GM23338 (cell line): ENCODE measurements around the gene SLC8B1. TPM values are rescaled to one million over a fixed set of nuclear protein-coding genes. Genes with fewer than 3 reads are reported as not detected.
A peak's percentile ranks its signal among the peaks of the same experiment; 100 is the strongest.

Experiments
- ATAC-seq: fragments of 200-7000 bp; cut with Tn5 transposase; 3 replicates; pipeline ENCODE4 v1.9.1; 2020
- DNase-seq: peaks from one replicate; pipeline ENCODE4 v3.0.0-alpha.2; 2015; ENCODE audit warnings: low spot score
- H2AFZ ChIP-seq: fragments of 200-600 bp; sonication (generic); 2 replicates; pipeline ENCODE4 v1.8.0; 2016; ENCODE audit warnings: antibody characterized with exemption, mild to moderate bottlenecking, moderate library complexity
- H3F3A ChIP-seq: fragments of 200-600 bp; sonication (generic); replicated peaks from 2 replicates; pipeline ENCODE4 v1.8.0; 2017; ENCODE audit warnings: antibody characterized with exemption, mixed run types, low read depth
- H3K27ac ChIP-seq: fragments of 200-600 bp; sonication (generic); 2 replicates; pipeline ENCODE4 v1.6.1; 2016; ENCODE audit warnings: low read depth
- H3K27me3 ChIP-seq: fragments of 200-600 bp; sonication (generic); 2 replicates; pipeline ENCODE4 v1.8.0; 2016; ENCODE audit warnings: mild to moderate bottlenecking, mixed run types, moderate library complexity; ENCODE audit not compliant: insufficient read depth
- H3K36me3 ChIP-seq: fragments of 200-600 bp; sonication (generic); 2 replicates; pipeline ENCODE4 v1.8.0; 2016; ENCODE audit warnings: mild to moderate bottlenecking; ENCODE audit not compliant: insufficient read depth
- H3K4me1 ChIP-seq: fragments of 200-600 bp; sonication (generic); 2 replicates; pipeline ENCODE4 v1.8.0; 2016; ENCODE audit warnings: mild to moderate bottlenecking, moderate library complexity; ENCODE audit not compliant: insufficient read depth
- H3K4me2 ChIP-seq: fragments of 200-600 bp; sonication (generic); 2 replicates; pipeline ENCODE4 v1.7.1; 2017; ENCODE audit warnings: mixed run types
- H3K4me3 ChIP-seq: fragments of 200-600 bp; sonication (generic); 2 replicates; pipeline ENCODE4 v1.6.1; 2016; ENCODE audit warnings: mixed run types
- H3K79me2 ChIP-seq: fragments of 200-600 bp; sonication (generic); replicated peaks from 2 replicates; pipeline ENCODE4 v1.8.0; 2017; ENCODE audit warnings: mild to moderate bottlenecking; ENCODE audit not compliant: insufficient read depth
- H3K9me2 ChIP-seq: fragments of 200-600 bp; sonication (generic); 2 replicates; pipeline ENCODE4 v1.8.0; 2017; ENCODE audit not compliant: insufficient read depth
- H4K20me1 ChIP-seq: fragments of 200-600 bp; sonication (generic); replicated peaks from 2 replicates; pipeline ENCODE4 v1.8.0; 2017; ENCODE audit warnings: mild to moderate bottlenecking; ENCODE audit not compliant: insufficient read depth
- H3K27ac Mint-ChIP-seq: 2 replicates; pipeline ENCODE4 v1.8.0; 2020; ENCODE audit warnings: inconsistent platforms, mild to moderate bottlenecking, moderate library complexity, mixed read lengths
- H3K27me3 Mint-ChIP-seq: 3 replicates; pipeline ENCODE4 v1.8.0; 2022; ENCODE audit warnings: low read depth, mild to moderate bottlenecking, moderate library complexity, mixed read lengths, inconsistent platforms; ENCODE audit not compliant: insufficient read depth, poor library complexity
- H3K36me3 Mint-ChIP-seq: 3 replicates; pipeline ENCODE4 v1.8.0; 2021; ENCODE audit warnings: low read depth, mild to moderate bottlenecking, inconsistent platforms, moderate library complexity, mixed read lengths
- H3K4me1 Mint-ChIP-seq: 3 replicates; pipeline ENCODE4 v1.8.0; 2020; ENCODE audit warnings: mild to moderate bottlenecking, inconsistent platforms, mixed read lengths
- H3K4me3 Mint-ChIP-seq: 3 replicates; pipeline ENCODE4 v1.8.0; 2021; ENCODE audit warnings: moderate library complexity, mild to moderate bottlenecking, inconsistent platforms, mixed read lengths
- H3K9me3 Mint-ChIP-seq: 3 replicates; pipeline ENCODE4 v1.8.0; 2020; ENCODE audit warnings: moderate library complexity, mild to moderate bottlenecking, inconsistent platforms, mixed read lengths
- CREB1 ChIP-seq: fragments of 250-450 bp; sonication (Bioruptor Pico); IDR thresholded peaks from 2 replicates; pipeline ENCODE4 v1.5.0; 2020; ENCODE audit warnings: low read depth, mild to moderate bottlenecking, moderate library complexity
- EZH2 ChIP-seq: fragments of 200-600 bp; sonication (generic); IDR thresholded peaks from one replicate; pipeline ENCODE4 v1.8.0; 2017; ENCODE audit warnings: antibody characterized with exemption, mild to moderate bottlenecking, low read depth; ENCODE audit not compliant: unreplicated experiment
- EZH2phosphoT487 ChIP-seq: fragments of 200-600 bp; sonication (generic); IDR thresholded peaks from one replicate; pipeline ENCODE4 v1.8.1; 2018; ENCODE audit warnings: antibody characterized with exemption; ENCODE audit not compliant: unreplicated experiment
- JUNB ChIP-seq: IDR thresholded peaks from one replicate; pipeline ENCODE4 v1.6.1; 2016; ENCODE audit warnings: antibody characterized with exemption; ENCODE audit not compliant: unreplicated experiment
- NANOG ChIP-seq: IDR thresholded peaks from 2 replicates; pipeline ENCODE4 v1.6.1; 2016; ENCODE audit warnings: antibody characterized with exemption, borderline replicate concordance
- POLR2AphosphoS5 ChIP-seq: IDR thresholded peaks from 2 replicates; pipeline ENCODE4 v1.6.1; 2016; ENCODE audit warnings: antibody characterized with exemption, low read depth
- STAT1 ChIP-seq: IDR thresholded peaks from one replicate; pipeline ENCODE4 v1.6.1; 2016; ENCODE audit warnings: antibody characterized with exemption; ENCODE audit not compliant: unreplicated experiment
- ZNF114 ChIP-seq: fragments of 250-450 bp; sonication (Bioruptor Pico); IDR thresholded peaks from 2 replicates; pipeline ENCODE4 v1.5.0; 2020; ENCODE audit warnings: mild to moderate bottlenecking, moderate library complexity
- ZNF331 ChIP-seq: fragments of 250-450 bp; sonication (Bioruptor Pico); IDR thresholded peaks from 2 replicates; pipeline ENCODE4 v1.5.0; 2020; ENCODE audit warnings: low read depth, mild to moderate bottlenecking, moderate library complexity
- polyA plus RNA-seq: library from polyadenylated mRNA; unstranded; fragments of >200 nt; fragmentation: Nextera tagmentation; extraction: Ambion mirVana; gene quantifications from 2 replicates; pipeline ENCODE4 v1.2.1, GENCODE V29; 2016
- total RNA-seq: library from RNA; depleted of rRNA; stranded (reverse); fragments of >200 nt; shearing (Covaris generic); gene quantifications from 2 replicates; pipeline ENCODE4 v1.2.3, GENCODE V29; 2014
- TF ChIP-seq, protein P1 (sequence below): IDR thresholded peaks from 2 replicates; pipeline ENCODE4 v1.6.1; 2016; ENCODE audit warnings: antibody characterized with exemption
- TF ChIP-seq, protein P2 (sequence below), 2 experiments: fragments of 200-600 bp in 1 of 2; sonication (generic) in 1 of 2; conservative IDR thresholded peaks; 2 replicates each; pipeline versions ENCODE4 v1.5.1 to v1.6.1; 2016 to 2017; ENCODE audit warnings: antibody characterized with exemption in 2 of 2, low read depth in 2 of 2, mild to moderate bottlenecking in 2 of 2, moderate library complexity in 1 of 2
- TF ChIP-seq, protein P3 (sequence below): fragments of 250-450 bp; sonication (Bioruptor Pico); IDR thresholded peaks from 2 replicates; pipeline ENCODE4 v1.5.0; 2020; ENCODE audit warnings: mild to moderate bottlenecking, moderate library complexity

Gene SLC8B1
- total and polyA plus RNA-seq, 2 experiments from 2014 or later: 6.0 to 8.9 TPM

DNA sequence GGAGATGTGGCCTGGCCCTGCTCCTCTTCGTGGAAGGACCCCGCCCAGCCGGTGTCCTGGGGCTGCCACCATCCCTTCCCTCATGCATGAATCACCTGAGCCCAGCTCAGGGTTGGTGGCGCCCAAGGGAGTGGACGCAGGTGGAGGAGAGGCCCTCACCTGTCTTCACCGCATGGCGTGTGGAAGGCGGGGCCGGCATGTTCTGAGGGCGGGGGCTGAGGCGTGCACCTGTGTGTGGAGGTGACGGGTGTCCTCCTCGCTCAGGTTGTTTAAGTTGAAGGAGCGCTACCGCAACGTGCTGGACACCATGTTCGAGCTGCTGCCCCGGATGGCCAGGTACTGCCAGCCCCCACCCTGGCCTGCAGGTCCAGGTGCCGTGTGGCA lies 47.0 kb downstream of the SLC8B1 start (continued):
- TF ChIP-seq ZNF114 (CRISPR knock-in tag): no peak
- no peak for TF ChIP-seq POLR2AphosphoS5
- no peak for TF ChIP-seq NANOG
- no peak for TF ChIP-seq EZH2
- no peak for TF ChIP-seq ZNF331
- TF ChIP-seq, protein P1, sequence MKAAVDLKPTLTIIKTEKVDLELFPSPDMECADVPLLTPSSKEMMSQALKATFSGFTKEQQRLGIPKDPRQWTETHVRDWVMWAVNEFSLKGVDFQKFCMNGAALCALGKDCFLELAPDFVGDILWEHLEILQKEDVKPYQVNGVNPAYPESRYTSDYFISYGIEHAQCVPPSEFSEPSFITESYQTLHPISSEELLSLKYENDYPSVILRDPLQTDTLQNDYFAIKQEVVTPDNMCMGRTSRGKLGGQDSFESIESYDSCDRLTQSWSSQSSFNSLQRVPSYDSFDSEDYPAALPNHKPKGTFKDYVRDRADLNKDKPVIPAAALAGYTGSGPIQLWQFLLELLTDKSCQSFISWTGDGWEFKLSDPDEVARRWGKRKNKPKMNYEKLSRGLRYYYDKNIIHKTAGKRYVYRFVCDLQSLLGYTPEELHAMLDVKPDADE: no peak

DNA sequence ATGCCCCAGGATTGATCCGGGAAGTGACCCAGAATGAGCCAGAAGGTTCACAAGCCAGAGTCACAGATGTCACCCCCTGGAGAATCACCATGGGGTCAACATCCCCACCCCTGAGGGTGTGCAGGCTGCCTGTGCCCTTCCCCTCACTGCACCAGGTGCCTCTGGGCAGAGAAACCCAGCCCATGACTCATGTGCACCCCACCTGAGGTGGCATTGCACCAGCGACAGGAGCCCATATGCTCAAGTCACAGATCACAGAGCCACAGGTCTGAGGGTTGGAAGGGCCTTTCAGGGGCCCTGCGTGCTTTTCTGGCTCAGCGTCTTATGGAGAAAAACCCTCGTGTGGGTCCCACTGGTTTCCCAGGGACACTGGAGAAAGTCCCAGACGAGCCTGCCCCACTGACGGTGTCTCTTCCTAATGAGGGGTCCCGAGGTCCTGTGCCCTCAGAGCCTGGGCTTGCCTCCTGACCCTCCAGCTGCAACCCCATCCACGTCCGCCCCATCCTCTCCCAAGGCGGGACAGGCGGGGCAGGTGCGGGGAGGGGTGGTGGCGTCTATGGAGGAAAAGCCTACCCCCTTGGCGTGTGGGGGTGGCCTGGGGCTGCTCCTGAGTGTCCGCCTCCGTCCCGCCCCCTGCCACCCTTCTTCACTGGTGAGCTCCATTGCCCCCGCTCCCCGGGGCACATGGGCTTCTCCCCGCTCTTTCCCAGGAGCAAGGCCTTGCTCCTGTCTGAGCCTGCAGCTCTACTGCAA lies 47.6 kb downstream of the SLC8B1 start:
- peak overlapping the region; percentile 47; the same call in 1 of the 2 replicates for H3K27ac Mint-ChIP-seq
- TF ChIP-seq, protein P1: no peak
- no peak for TF ChIP-seq ZNF114 (CRISPR knock-in tag)
- no peak for TF ChIP-seq JUNB
- no peak for TF ChIP-seq NANOG
- no peak for TF ChIP-seq EZH2phosphoT487
- TF ChIP-seq STAT1: no peak
- TF ChIP-seq, protein P2, sequence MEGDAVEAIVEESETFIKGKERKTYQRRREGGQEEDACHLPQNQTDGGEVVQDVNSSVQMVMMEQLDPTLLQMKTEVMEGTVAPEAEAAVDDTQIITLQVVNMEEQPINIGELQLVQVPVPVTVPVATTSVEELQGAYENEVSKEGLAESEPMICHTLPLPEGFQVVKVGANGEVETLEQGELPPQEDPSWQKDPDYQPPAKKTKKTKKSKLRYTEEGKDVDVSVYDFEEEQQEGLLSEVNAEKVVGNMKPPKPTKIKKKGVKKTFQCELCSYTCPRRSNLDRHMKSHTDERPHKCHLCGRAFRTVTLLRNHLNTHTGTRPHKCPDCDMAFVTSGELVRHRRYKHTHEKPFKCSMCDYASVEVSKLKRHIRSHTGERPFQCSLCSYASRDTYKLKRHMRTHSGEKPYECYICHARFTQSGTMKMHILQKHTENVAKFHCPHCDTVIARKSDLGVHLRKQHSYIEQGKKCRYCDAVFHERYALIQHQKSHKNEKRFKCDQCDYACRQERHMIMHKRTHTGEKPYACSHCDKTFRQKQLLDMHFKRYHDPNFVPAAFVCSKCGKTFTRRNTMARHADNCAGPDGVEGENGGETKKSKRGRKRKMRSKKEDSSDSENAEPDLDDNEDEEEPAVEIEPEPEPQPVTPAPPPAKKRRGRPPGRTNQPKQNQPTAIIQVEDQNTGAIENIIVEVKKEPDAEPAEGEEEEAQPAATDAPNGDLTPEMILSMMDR (conservative IDR thresholded peaks at IDR 0.05; ENCODE audit: low read depth in 2 of 2): no peak
- no peak for TF ChIP-seq CREB1 (CRISPR knock-in tag)
- TF ChIP-seq, protein P3, sequence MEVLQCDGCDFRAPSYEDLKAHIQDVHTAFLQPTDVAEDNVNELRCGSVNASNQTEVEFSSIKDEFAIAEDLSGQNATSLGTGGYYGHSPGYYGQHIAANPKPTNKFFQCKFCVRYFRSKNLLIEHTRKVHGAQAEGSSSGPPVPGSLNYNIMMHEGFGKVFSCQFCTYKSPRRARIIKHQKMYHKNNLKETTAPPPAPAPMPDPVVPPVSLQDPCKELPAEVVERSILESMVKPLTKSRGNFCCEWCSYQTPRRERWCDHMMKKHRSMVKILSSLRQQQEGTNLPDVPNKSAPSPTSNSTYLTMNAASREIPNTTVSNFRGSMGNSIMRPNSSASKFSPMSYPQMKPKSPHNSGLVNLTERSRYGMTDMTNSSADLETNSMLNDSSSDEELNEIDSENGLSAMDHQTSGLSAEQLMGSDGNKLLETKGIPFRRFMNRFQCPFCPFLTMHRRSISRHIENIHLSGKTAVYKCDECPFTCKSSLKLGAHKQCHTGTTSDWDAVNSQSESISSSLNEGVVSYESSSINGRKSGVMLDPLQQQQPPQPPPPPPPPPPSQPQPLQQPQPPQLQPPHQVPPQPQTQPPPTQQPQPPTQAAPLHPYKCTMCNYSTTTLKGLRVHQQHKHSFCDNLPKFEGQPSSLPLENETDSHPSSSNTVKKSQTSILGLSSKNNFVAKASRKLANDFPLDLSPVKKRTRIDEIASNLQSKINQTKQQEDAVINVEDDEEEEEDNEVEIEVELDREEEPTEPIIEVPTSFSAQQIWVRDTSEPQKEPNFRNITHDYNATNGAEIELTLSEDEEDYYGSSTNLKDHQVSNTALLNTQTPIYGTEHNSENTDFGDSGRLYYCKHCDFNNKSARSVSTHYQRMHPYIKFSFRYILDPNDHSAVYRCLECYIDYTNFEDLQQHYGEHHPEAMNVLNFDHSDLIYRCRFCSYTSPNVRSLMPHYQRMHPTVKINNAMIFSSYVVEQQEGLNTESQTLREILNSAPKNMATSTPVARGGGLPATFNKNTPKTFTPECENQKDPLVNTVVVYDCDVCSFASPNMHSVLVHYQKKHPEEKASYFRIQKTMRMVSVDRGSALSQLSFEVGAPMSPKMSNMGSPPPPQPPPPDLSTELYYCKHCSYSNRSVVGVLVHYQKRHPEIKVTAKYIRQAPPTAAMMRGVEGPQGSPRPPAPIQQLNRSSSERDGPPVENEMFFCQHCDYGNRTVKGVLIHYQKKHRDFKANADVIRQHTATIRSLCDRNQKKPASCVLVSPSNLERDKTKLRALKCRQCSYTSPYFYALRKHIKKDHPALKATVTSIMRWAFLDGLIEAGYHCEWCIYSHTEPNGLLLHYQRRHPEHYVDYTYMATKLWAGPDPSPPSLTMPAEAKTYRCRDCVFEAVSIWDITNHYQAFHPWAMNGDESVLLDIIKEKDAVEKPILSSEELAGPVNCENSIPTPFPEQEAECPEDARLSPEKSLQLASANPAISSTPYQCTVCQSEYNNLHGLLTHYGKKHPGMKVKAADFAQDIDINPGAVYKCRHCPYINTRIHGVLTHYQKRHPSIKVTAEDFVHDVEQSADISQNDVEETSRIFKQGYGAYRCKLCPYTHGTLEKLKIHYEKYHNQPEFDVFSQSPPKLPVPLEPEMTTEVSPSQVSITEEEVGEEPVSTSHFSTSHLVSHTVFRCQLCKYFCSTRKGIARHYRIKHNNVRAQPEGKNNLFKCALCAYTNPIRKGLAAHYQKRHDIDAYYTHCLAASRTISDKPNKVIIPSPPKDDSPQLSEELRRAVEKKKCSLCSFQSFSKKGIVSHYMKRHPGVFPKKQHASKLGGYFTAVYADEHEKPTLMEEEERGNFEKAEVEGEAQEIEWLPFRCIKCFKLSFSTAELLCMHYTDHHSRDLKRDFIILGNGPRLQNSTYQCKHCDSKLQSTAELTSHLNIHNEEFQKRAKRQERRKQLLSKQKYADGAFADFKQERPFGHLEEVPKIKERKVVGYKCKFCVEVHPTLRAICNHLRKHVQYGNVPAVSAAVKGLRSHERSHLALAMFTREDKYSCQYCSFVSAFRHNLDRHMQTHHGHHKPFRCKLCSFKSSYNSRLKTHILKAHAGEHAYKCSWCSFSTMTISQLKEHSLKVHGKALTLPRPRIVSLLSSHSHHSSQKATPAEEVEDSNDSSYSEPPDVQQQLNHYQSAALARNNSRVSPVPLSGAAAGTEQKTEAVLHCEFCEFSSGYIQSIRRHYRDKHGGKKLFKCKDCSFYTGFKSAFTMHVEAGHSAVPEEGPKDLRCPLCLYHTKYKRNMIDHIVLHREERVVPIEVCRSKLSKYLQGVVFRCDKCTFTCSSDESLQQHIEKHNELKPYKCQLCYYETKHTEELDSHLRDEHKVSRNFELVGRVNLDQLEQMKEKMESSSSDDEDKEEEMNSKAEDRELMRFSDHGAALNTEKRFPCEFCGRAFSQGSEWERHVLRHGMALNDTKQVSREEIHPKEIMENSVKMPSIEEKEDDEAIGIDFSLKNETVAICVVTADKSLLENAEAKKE: no peak
- no peak for TF ChIP-seq EZH2
- TF ChIP-seq POLR2AphosphoS5: no peak
- TF ChIP-seq ZNF331: no peak

More for the DNA sequence above, 47.6 kb downstream of the SLC8B1 start:
- Histone ChIP-seq H3K36me3 (no peaks in the 10 kb centered on the region), H3K27me3 (no peaks in the 10 kb centered on the region), H3K4me1 (no peaks in the 10 kb centered on the region), H3K27ac (no peak overlapping the region), H3K4me3 (no peak overlapping the region), H2AFZ (no peak overlapping the region), H3F3A (no peaks in the 10 kb centered on the region), H3K9me2 (no peaks in the 10 kb centered on the region), H3K79me2 (no peaks in the 10 kb centered on the region), H3K4me2 (no peak overlapping the region), H4K20me1 (no peaks in the 10 kb centered on the region)
- ATAC-seq (no peak), DNase-seq (no peak)
- H3K27me3 Mint-ChIP-seq: peaks cover 2% of the 10 kb centered on the region
- H3K4me1 Mint-ChIP-seq: peaks cover 5% of the 10 kb centered on the region; the same call in 1 of the 3 replicates
- H3K36me3 Mint-ChIP-seq: peaks cover 6% of the 10 kb centered on the region
- no peaks in the 10 kb centered on the region for H3K9me3 Mint-ChIP-seq
- H3K4me3 Mint-ChIP-seq: no peak overlapping the region
